Stimulated activated CD4-positive, alpha-beta T cell treated with anti-CD3 and anti-CD28 coated beads, Interleukin-4, amount 100 ng/mL, for 4 hours (primary cell): ENCODE data around the gene IGF1R.
"Not testable (repeated sequence)": the region's sequence is repeated elsewhere in the genome, so short reads cannot be mapped to it uniquely, and the experiment has no call there.

ENCODE experiments used
- DNase-seq, 2 experiments: peaks; one replicate each; pipeline ENCODE4 v3.0.0-alpha.2; 2020

The IGF1R gene

GRCh38 chr15:98955961-98956723 lies 307.8 kb downstream of the IGF1R start:
- no peak for DNase-seq

DNA sequence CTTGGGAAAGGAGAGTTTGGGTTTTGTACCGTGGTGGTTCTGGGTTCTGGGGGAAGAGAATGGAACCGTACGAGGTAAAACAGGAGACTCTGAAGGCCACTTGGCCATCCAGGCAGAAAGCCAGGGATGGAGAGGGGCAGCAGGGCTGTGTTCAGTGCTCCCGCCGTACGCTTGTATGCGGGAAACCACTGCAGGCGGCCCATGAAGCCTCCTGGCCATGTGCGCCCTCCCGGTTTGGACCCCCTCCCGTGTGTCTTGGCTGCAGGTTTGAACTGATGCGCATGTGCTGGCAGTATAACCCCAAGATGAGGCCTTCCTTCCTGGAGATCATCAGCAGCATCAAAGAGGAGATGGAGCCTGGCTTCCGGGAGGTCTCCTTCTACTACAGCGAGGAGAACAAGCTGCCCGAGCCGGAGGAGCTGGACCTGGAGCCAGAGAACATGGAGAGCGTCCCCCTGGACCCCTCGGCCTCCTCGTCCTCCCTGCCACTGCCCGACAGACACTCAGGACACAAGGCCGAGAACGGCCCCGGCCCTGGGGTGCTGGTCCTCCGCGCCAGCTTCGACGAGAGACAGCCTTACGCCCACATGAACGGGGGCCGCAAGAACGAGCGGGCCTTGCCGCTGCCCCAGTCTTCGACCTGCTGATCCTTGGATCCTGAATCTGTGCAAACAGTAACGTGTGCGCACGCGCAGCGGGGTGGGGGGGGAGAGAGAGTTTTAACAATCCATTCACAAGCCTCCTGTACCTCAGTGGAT lies 308.6 kb downstream of the IGF1R start:
- DNase-seq, result no peak

DNA sequence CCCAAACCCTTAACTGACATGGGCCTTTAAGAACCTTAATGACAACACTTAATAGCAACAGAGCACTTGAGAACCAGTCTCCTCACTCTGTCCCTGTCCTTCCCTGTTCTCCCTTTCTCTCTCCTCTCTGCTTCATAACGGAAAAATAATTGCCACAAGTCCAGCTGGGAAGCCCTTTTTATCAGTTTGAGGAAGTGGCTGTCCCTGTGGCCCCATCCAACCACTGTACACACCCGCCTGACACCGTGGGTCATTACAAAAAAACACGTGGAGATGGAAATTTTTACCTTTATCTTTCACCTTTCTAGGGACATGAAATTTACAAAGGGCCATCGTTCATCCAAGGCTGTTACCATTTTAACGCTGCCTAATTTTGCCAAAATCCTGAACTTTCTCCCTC lies 309.3 kb downstream of the IGF1R start:
- no peak for DNase-seq

- no peak for DNase-seq
These were observed 309.7 kb downstream of the IGF1R start for GRCh38 chr15:98958076-98958475.

DNA sequence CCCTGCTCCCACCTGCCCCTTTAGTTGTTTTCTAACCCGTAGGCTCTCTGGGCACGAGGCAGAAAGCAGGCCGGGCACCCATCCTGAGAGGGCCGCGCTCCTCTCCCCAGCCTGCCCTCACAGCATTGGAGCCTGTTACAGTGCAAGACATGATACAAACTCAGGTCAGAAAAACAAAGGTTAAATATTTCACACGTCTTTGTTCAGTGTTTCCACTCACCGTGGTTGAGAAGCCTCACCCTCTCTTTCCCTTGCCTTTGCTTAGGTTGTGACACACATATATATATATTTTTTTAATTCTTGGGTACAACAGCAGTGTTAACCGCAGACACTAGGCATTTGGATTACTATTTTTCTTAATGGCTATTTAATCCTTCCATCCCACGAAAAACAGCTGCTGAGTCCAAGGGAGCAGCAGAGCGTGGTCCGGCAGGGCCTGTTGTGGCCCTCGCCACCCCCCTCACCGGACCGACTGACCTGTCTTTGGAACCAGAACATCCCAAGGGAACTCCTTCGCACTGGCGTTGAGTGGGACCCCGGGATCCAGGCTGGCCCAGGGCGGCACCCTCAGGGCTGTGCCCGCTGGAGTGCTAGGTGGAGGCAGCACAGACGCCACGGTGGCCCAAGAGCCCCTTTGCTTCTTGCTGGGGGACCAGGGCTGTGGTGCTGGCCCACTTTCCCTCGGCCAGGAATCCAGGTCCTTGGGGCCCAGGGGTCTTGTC lies 310.7 kb downstream of the IGF1R start:
- DNase-seq, result no peak

DNA sequence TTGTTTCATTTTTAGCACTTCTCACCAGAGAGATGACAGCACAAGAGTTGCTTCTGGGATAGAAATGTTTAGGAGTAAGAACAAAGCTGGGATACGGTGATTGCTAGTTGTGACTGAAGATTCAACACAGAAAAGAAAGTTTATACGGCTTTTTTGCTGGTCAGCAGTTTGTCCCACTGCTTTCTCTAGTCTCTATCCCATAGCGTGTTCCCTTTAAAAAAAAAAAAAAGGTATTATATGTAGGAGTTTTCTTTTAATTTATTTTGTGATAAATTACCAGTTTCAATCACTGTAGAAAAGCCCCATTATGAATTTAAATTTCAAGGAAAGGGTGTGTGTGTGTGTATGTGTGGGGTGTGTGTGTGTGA lies 311.3 kb downstream of the IGF1R start:
- DNase-seq, result no peak

DNA sequence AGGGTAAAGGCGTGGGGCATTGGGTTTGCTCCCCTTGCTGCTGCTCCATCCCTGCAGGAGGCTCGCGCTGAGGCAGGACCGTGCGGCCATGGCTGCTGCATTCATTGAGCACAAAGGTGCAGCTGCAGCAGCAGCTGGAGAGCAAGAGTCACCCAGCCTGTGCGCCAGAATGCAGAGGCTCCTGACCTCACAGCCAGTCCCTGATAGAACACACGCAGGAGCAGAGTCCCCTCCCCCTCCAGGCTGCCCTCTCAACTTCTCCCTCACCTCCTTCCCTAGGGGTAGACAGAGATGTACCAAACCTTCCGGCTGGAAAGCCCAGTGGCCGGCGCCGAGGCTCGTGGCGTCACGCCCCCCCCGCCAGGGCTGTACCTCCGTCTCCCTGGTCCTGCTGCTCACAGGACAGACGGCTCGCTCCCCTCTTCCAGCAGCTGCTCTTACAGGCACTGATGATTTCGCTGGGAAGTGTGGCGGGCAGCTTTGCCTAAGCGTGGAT lies 312.3 kb downstream of the IGF1R start:
- no peak for DNase-seq

DNA sequence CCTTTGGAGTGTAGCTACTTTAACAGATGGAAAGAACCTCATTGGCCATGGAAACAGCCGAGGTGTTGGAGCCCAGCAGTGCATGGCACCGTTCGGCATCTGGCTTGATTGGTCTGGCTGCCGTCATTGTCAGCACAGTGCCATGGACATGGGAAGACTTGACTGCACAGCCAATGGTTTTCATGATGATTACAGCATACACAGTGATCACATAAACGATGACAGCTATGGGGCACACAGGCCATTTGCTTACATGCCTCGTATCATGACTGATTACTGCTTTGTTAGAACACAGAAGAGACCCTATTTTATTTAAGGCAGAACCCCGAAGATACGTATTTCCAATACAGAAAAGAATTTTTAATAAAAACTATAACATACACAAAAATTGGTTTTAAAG lies 315.1 kb downstream of the IGF1R start:
- no peak for DNase-seq

DNA sequence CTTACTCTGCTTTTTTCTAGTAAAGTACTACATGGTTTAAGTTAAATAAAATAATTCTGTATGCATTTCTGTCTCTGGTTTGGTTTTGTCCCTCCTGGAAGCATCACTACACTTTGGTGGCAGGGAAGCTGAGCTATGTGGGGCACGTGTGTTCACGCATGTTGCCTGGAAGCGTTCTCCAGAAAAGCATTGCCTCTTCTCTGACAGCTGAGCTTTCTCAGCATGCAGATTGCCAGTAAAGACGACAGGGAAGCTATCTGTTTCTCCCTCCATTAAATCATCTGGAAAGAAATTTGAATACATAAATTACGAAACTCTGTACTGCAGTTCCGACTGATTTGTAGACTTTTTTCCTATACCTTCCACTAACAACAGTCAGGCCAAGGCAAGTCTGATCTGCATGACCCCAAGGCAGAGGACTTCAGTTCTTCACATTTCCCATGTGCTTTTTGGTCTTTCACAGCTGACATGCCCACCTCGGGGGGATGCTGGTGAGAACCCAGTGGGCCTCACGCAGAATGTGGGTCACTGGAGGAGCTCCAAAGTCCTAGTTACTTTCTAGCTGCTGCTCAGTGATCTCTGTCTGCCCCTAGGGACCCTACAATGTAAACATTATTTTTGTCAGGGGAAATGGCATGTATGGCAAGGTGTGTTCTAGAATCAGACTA lies 316.3 kb downstream of the IGF1R start:
- DNase-seq, result no peak

- DNase-seq, result not testable (repeated sequence)
These were observed 316.8 kb downstream of the IGF1R start for GRCh38 chr15:98965134-98965491.

GRCh38 chr15:98965597-98965996 lies 317.3 kb downstream of the IGF1R start:
- no peak for DNase-seq

DNA sequence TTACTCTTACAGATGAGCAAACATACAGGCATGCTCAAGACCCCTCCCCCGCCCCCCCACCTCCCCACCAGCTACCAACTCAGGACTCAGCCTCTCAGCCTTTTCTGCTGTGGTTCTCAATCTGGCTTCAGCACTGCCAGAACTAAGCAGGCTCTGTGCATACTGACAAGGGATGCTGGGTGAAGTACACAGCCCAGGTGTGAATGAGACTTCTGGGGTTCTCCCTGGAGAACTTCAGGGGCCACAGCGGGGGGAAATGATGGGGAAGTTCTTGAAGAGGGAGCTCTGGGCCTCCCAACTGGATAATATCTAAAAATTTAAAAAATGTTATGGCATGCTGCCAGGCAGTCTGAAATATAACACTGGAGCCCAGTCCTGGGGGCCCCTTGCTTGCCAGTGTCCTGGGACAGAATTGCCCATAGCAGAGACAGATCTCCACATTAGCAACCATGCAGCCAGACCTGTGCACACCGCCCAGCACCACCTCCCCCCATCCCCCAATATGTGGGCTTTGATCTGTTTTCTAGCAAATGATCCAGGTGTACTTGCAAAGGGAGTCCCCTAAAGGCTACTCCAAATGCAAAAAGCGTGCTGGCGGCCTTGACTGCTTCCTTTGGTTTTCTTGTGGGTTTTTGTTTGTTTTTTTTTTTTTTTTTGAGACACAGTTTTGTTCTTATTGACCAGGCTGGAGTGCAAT lies 317.9 kb downstream of the IGF1R start:
- DNase-seq, result no peak

- no peak for DNase-seq
These were observed 318.8 kb downstream of the IGF1R start for GRCh38 chr15:98967096-98967495.

- no peak for DNase-seq
These were observed 319.6 kb downstream of the IGF1R start for GRCh38 chr15:98967916-98968315.

- DNase-seq, result no peak
These were observed 320.2 kb downstream of the IGF1R start for GRCh38 chr15:98968576-98968975.

- DNase-seq, result no peak
These were observed 320.9 kb downstream of the IGF1R start for GRCh38 chr15:98969126-98969735.

GRCh38 chr15:98970799-98971198 lies 322.5 kb downstream of the IGF1R start:
- DNase-seq, result no peak

DNA sequence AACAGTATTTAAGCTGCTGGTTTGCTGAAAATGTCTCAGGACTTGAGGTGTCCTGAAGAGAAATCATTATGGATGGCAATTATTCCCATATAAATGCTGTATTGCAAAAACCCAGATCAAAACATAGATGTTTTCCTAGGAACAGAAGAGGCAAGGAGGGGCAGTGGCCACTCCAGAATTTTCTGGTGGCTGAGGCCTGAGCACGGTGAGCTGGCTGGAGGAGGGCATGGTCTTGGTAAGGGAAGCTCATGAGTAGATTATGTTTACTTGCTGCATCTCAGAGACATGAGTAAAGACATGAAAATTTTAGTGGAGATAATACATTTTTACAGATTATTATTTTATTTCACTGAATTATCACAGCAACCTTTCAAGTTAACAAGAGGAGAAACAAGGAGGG lies 328.2 kb downstream of the IGF1R start:
- no peak for DNase-seq

DNA sequence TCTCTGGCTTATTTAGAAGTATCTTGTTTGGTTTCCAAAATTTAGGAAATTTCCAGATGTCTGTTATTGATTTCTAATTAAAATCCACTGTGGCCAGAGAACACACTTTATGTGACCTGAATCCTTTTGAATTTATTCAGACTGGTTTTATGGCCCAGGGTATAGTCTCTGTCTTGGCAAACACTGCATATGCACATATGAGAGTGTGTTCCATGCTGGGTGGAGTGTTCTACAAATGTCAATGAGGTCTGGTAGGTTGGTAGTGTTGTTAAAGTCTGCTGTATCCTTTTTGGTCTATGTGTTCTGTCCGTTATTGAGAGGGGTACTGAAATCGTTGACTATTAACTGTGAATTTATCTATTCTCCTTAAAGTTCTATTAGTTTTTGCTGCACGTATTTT lies 329.1 kb downstream of the IGF1R start:
- no peak for DNase-seq

DNA sequence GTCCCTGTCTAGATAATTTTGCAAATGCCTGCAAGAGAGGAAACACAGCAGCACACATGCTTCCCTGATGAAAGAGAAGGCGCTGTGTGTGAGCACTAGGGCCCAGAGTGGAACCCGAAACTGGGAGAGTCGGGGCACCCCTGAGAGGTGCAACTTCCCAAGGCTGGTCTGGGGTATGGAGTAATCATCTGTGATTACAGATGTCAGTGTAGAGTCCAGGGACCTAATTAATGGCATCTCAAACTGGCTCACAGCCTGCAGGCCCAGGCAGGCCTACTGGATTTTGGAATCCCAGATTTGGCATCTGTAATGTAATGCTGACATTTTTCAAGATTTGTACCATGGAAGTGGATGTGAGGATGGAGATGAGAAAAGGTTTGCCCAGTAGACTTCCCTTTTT lies 329.8 kb downstream of the IGF1R start:
- DNase-seq, result no peak

DNA sequence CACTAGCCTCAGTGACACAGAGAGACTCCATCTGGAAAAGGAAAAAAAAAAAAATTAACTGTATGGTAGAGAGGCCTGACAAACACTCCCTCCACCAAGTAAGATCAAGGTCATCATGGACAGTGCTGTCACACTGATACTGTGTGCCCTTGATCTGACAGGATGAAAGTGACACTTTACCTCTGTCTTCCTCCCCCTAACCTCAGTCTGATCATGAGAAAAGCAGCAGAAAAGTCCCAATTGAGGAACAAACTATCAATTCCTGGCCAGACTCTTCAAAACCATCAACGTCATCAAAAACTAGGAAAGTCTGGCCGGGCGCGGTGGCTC lies 332.5 kb downstream of the IGF1R start:
- DNase-seq, result no peak
